ENCODE data around the gene ZNF766. TPM values are rescaled to one million over a fixed set of nuclear protein-coding genes. Genes with fewer than 3 reads are reported as not detected.

ZNF766 gene
- 24.1 and 33.2 TPM in 2 replicates for total RNA-seq (ENCODE audit: low replicate concordance)
- long read RNA-seq, full-length matches to known transcripts = 183 of 204 reads
- long read RNA-seq, partial matches to known transcripts = 7 of 204 reads
- long read RNA-seq, other reads (novel, unspliced or antisense) = 14 of 204 reads

DNA sequence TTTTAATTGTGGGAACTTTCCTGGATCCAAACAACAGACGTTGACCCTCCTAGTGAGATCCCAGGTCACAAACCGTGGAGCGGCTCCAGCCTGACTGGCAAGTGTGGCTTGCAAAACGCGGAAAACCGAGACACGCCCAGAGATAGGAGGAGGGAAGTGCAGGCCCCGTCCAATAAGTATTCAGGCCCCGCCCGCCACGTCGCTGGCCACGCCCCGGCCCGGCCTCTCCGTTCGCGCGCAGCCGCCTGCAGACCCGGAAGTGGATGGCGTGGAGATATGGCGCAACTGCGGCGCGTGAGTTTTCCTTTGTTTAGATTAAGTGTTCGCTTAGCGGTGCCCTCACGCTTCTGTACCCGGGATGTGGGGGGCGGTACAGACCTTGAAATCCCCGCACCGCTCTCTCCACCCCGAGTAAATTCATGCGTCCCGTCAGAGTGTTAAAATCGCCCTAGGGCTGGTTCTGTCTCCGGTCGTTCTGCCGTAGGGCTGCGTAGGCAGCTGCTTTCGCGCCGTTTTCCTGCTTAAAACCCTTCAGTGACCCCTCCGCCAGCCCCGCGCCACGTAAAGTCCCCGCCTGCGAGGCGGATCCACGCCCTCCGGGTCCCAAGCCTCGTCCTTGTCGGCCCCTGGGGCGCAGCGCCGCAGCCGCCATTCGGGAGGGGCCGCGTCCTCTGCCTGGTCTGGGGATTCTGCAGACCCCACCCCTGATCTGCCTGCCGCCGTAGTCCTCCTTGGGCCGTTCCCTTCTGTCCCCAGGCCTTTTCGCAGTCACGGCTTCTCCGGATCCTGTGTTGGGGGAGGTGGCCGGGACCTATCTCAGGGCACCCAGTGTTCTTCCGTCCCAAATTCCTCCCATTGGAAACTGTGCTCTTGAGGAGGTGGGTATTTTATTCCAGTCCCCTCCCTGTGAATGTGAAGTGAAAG is at the start of gene ZNF766:
Gene ZNF766, plus strand, starts transcription at position 250 of the 924 bp plus-strand sequence. Its CDS starts 27 bp downstream, at position 277.
- Mint-ChIP-seq H3K36me3 (peaks cover 37% of the 10 kb centered on the region), H3K27ac (peak within 1 kb of the TSS; percentile 94), H3K4me3 (peak within 1 kb of the TSS; percentile 96), H3K27me3 (no peaks in the 10 kb centered on the region), H3K9me3 (peaks cover 19% of the 10 kb centered on the region), H3K4me1 (ENCODE audit: unreplicated experiment) (peaks cover 24% of the 10 kb centered on the region)
- DNase-seq (ENCODE audit: extremely low spot score, unreplicated experiment) = peak; percentile 97
- TF ChIP-seq, protein P1, sequence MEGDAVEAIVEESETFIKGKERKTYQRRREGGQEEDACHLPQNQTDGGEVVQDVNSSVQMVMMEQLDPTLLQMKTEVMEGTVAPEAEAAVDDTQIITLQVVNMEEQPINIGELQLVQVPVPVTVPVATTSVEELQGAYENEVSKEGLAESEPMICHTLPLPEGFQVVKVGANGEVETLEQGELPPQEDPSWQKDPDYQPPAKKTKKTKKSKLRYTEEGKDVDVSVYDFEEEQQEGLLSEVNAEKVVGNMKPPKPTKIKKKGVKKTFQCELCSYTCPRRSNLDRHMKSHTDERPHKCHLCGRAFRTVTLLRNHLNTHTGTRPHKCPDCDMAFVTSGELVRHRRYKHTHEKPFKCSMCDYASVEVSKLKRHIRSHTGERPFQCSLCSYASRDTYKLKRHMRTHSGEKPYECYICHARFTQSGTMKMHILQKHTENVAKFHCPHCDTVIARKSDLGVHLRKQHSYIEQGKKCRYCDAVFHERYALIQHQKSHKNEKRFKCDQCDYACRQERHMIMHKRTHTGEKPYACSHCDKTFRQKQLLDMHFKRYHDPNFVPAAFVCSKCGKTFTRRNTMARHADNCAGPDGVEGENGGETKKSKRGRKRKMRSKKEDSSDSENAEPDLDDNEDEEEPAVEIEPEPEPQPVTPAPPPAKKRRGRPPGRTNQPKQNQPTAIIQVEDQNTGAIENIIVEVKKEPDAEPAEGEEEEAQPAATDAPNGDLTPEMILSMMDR (conservative IDR thresholded peaks at IDR 0.05) = no peak

DNA sequence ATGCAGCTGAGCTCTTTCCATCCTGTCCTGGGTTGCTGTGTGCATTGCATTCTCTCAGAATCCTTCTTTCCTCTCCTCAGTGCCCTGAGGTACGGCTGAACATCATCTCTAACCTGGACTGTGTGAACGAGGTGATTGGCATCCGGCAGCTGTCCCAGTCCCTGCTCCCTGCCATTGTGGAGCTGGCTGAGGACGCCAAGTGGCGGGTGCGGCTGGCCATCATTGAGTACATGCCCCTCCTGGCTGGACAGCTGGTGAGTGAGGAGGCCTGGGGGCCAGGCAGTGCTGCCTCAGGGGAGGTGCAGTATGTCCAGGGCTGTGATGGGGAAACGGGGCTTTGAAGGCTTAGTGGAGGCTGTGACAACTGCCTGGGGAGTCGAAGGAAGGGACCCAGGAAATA is 49.8 kb upstream of the ZNF766 start:
- Mint-ChIP-seq H3K27ac (no peak overlapping the region), H3K4me1 (ENCODE audit: unreplicated experiment) (no peaks in the 10 kb centered on the region), H3K9me3 (no peaks in the 10 kb centered on the region), H3K4me3 (no peak overlapping the region), H3K36me3 (peaks cover 53% of the 10 kb centered on the region), H3K27me3 (no peaks in the 10 kb centered on the region)
- TF ChIP-seq, protein P1 (conservative IDR thresholded peaks at IDR 0.05) = no peak
- no peak for DNase-seq (ENCODE audit: extremely low spot score, unreplicated experiment)

DNA sequence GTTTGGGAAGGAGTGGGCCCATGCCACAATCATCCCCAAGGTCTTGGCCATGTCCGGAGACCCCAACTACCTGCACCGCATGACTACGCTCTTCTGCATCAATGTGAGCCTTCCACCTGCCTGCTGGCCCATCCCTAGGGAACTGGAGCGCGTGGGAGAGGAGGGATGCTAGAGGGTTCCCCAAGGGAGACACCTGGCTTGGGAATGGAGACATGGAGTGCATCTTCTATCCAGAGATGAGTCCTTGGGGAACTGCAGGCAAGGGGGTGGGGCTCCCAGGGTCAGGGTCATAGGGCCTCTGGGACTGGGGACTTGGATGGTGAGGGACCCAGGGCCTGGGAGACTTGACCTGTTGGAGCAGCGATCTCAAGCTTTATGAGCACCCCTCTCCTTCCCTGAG is 48.4 kb upstream of the ZNF766 start:
- DNase-seq (ENCODE audit: extremely low spot score, unreplicated experiment) = no peak
- peaks cover 57% of the 10 kb centered on the region for H3K36me3 Mint-ChIP-seq
- H3K27me3 Mint-ChIP-seq = no peaks in the 10 kb centered on the region
- H3K27ac Mint-ChIP-seq = no peak overlapping the region
- no peak overlapping the region for H3K4me3 Mint-ChIP-seq
- no peaks in the 10 kb centered on the region for H3K4me1 Mint-ChIP-seq (ENCODE audit: unreplicated experiment)
- H3K9me3 Mint-ChIP-seq = no peaks in the 10 kb centered on the region
- TF ChIP-seq, protein P1 (conservative IDR thresholded peaks at IDR 0.05) = no peak

DNA sequence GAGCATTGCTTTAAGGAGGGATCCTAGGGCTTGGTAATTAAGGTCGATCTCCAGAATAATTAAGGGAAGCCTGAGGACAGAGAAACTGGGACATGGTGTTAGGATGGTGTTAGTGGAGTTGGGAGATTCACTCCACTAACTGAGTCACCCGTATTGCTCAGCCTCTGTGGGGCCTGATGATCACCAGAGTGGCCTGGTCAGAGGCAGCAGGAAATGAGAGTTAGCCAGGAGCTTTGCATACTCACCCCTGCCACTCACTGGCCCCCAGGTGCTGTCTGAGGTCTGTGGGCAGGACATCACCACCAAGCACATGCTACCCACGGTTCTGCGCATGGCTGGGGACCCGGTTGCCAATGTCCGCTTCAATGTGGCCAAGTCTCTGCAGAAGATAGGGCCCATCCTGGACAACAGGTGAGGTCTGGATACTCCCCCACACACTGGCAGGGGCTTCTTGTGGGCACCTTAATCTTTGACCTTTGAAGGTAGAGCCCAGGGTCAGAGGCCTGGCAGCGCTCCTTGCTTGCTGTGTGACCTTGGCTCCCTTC is 47.5 kb upstream of the ZNF766 start:
- Mint-ChIP-seq H3K27me3 (no peaks in the 10 kb centered on the region), H3K27ac (no peak overlapping the region), H3K36me3 (peaks cover 63% of the 10 kb centered on the region), H3K4me1 (ENCODE audit: unreplicated experiment) (no peaks in the 10 kb centered on the region), H3K4me3 (no peak overlapping the region), H3K9me3 (no peaks in the 10 kb centered on the region)
- no peak for DNase-seq (ENCODE audit: extremely low spot score, unreplicated experiment)
- TF ChIP-seq, protein P1 (conservative IDR thresholded peaks at IDR 0.05) = no peak

DNA sequence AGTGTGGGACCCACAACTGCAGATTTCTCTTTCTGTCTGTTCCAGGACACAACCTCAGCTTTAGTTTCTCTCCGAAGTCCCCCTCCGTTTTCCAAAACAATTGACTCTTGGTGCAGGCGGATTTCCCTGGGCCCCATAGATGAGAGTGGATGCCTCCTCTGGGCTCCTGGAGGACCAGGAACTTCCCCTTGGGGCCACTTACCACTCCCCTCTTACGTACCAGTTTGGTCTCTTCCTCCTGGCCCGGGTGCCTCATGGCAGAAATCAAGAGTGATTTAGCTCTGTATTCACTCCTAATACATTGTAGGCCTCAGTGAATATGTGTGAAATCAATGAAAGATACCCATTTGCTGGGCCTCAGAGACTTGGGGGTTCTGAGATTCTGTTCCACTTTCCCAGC is 45.2 kb upstream of the ZNF766 start:
- H3K27ac Mint-ChIP-seq = no peak overlapping the region
- H3K4me1 Mint-ChIP-seq (ENCODE audit: unreplicated experiment) = no peaks in the 10 kb centered on the region
- peaks cover 69% of the 10 kb centered on the region for H3K36me3 Mint-ChIP-seq
- H3K4me3 Mint-ChIP-seq = no peak overlapping the region
- no peaks in the 10 kb centered on the region for H3K9me3 Mint-ChIP-seq
- no peak for DNase-seq (ENCODE audit: extremely low spot score, unreplicated experiment)
- TF ChIP-seq, protein P1 (conservative IDR thresholded peaks at IDR 0.05) = no peak
- no peaks in the 10 kb centered on the region for H3K27me3 Mint-ChIP-seq

Data from type B pancreatic cell (in vitro differentiated cells).